GM18870 (cell line): ENCODE results near the gene DAB2IP.

Experiments used
- ATAC-seq: cut with Tn5 transposase; IDR thresholded peaks from one replicate; pipeline ENCODE4 v1.9.1; 2021; ENCODE audit warnings: moderate library complexity; ENCODE audit not compliant: unreplicated experiment

DAB2IP gene

DNA sequence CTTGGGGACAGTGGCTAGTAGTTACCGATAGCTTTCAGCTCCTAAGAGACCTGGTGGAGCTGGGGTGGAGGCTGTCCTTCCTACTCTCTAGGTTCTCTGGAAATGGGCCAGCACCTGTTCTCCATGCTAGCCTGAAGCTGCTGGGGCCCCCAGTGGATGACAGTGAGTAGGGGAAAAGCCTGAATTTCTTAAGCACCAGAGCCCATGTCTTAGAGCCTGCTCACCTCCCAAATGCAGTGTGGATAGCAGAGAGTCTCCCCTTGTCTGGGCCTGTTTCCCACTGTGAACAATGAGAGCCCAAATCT is 105.8 kb downstream of the DAB2IP start:
- ATAC-seq = no peak

DNA sequence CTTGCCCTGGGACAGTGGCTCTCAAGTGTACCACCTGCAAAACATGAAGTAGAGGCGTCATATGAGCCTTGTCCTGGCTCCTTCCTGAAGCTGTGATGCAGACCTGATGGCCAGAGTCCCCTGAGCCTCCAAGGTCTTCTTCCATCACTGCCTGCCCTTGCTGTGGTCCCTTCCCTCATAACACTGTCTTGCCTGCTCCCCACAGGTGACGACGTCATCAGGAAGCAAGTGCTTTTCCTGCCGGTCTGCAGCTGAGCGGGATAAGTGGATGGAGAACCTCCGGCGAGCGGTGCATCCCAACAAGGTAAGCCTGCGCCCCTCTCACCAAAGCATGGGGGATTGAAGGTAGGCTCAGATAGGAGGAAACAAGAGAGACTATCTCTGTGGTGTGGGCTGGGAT is 107.3 kb downstream of the DAB2IP start:
- ATAC-seq = no peak

DNA sequence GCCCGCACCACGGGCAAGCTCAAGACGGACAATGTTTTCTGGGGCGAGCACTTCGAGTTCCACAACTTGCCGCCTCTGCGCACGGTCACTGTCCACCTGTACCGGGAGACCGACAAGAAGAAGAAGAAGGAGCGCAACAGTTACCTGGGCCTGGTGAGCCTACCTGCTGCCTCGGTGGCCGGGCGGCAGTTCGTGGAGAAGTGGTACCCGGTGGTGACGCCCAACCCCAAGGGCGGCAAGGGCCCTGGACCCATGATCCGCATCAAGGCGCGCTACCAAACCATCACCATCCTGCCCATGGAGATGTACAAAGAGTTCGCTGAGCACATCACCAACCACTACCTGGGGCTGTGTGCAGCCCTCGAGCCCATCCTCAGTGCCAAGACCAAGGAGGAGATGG is 108.6 kb downstream of the DAB2IP start:
- no peak for ATAC-seq

GRCh38 chr9:121760571-121760970 is 109.1 kb downstream of the DAB2IP start:
- ATAC-seq = no peak

GRCh38 chr9:121763131-121763530 is 111.7 kb downstream of the DAB2IP start:
- ATAC-seq = no peak

DNA sequence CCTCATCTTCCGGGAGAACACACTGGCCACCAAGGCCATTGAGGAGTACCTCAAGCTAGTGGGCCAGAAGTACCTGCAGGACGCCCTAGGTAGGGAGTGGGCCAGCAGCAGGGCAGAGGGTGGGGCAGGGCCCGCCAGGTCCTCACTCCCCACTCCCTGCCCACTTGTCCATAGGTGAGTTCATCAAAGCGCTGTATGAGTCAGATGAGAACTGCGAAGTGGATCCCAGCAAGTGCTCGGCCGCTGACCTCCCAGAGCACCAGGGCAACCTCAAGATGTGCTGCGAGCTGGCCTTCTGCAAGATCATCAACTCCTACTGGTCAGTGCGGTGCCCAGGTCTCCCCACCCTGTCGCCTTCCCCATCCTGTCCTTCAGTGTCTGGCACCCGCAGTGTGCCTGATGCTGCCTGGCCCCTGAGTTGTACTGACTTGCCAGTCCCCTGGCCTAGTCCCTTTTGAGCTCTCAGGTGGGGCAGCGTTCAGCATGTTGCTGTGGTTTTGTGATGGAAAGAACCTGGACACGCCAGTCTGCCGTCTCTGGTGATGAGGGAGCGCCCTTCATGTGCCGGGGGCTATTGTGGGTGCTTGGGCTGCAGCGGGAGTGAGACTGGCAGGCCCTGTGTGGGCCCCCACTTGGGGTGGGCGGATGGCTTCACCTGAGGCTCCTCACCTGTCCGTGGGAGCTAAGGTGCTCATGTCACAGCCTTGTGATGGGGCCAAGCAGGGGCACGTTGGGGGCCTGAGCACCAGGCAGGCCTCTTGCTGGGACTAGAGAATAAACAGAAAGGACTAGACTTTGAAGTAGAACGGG is 112.3 kb downstream of the DAB2IP start:
- ATAC-seq = no peak

DNA sequence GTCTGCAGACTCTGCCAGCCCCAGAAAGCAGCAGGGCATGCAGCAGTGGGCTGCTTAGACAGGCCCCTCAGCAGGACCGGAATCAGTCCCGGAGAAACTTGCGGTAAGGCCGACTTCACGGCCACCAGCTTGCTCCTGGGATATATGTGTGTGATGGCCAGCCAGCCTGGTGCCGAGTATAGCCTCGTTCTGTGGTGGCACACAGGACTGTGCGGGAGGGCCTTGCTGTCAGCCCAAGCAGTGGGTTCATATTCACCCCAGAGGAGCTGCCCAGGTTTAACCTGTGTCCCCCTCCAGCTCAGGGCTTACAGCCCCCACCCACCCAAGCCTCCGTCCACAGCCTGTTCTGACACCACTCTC is 112.9 kb downstream of the DAB2IP start:
- ATAC-seq = no peak

GRCh38 chr9:121765021-121765950 is 113.9 kb downstream of the DAB2IP start:
- ATAC-seq = no peak

DNA sequence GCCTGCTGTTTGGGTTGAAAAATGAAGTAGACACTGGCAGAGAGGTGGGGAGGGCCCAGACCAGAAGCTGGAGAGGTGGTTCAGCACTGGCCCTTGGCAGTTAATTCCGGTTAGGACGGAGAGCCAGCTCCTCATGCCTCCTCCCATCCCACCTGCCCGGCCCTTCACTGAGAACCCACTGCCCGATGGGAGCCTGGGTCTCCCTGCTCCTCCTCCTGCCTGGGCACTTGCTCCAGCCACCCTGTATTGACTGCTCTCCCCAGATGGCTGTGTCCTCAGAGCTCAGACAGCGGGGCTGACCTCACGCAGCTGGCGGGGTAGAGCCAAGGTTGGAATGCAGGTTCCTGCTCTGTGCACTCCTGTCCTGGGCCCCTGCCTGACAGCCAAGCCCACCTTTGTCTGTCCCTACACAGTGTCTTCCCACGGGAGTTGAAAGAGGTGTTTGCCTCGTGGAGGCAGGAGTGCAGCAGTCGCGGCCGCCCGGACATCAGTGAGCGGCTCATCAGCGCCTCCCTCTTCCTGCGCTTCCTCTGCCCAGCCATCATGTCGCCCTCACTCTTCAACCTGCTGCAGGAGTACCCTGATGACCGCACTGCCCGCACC is 114.7 kb downstream of the DAB2IP start:
- no peak for ATAC-seq

DNA sequence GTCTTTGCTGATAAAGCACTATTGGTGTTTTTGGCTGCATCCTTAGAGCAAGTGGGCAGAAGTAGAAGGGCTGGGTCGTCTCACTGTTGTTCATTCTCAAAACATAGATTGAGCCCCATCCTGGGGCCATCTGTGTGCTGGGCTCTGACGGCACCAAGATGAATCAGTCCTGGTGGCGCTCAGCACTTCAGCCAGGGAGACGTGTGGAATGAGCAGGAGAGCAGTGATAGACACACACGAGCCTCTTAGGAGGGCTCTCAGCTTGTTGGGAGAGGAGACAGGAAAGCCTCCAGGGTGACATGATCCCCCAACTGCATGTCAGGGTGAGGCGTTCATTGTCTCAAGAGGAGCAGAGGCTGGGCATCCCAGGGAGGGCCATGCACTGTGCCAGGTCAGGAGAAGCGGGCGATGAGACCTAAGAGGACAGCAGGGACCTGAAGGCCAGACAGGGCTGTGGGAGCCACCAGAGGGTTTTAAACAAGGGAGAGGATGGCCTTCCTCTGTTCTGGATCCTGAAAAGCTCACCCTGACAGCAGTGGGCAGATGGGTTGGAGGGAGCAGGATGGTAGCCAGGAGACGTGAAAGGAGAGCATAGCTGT is 115.8 kb downstream of the DAB2IP start:
- ATAC-seq = no peak

- ATAC-seq = no peak
Measured at GRCh38 chr9:121768416-121769015, 117.1 kb downstream of the DAB2IP start.

DNA sequence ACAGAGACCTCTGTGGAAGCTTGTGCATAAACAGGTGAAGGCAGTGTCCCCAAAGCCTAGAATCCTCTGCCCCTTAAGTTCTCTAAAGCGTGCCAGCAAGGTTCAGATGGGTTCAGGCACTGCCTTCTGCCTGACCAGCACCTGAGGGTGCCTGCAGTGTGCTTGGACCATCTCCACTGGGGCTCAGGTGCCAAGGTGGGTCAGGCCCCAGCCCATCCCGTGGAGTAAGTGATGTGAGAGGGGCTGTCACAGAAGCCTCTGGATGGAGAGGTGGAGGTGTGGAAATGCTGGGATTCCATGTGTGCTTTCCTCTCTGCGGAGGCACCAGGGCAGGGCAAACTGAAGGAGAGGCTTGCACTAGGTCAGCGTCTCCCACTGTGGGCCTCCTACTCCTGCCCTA is 118.5 kb downstream of the DAB2IP start:
- no peak for ATAC-seq

DNA sequence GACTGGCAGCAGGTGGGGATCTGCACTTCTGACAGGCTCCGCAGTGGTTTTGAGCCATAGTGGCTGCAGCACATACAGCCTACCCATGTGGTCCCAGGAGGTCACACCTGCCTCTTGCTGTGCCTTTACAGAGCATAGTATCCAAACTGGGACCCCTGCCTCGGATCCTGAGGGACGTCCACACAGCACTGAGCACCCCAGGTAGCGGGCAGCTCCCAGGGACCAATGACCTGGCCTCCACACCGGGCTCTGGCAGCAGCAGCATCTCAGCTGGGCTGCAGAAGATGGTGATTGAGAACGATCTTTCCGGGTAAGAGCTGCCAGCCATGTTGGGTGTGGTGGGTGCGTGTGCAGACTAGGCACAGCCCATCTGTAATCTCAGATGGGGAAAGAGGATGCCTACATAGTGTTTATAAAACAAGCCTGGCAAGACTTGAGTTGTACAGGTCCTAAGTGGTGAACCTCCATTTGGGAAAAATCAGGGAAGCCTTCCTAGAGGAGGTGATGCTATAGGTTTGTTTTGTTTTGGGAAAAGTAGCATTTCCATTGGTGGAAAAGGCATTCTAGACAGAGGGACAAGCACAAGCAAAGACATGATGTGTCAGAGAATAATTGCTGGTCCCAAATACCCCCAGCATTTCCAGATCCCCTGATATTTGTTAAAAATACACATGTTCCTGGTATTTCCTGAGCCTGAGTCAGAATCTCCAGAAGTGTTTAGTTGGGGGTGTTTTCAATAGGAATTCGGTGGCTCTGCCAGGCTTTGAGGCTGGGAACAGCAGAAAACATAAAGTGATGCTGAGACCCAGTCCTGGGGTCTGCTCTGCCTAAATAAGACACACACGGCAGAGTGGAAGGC is 119.2 kb downstream of the DAB2IP start:
- no peak for ATAC-seq

- ATAC-seq = no peak
Measured at GRCh38 chr9:121771418-121771817, 120.0 kb downstream of the DAB2IP start.

DNA sequence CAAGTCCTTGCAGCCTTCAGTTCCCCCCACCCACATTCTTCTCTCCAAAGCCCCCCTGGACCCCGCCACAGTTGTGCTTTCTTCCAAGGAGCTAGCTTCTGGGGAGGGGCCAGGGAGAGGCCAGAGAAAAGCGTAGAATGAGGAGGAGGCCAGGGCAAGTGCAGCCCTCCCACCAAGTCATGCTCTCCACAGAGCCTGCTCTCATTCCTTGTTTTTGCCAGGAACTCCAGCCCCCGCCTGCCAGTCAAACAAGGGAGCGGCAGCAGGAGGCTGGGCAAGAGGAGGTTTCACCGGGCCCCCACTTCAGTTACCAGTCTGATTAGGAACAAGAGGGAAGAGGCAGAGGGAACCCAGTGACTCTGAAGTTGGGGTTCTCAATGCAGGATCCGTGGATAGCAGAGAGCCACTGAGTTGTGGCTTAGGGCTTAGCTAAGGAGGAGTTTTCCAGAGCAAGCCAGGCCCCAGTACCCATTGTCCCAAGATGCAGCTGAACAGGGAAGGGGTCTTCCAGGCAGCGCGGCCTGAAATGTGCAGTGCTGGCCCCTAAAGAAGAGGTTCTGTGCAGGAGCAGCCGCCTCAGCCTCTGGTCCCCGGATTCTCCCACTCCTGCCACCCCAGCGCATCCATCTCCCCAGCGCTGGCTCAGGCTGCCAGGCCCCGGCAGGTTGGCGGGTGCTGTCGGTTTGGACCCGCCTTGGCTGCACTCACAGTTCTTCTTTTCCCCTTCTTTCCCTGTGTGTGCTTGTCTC is 120.6 kb downstream of the DAB2IP start:
- no peak for ATAC-seq

- no peak for ATAC-seq
Measured at GRCh38 chr9:121772600-121773285, 121.3 kb downstream of the DAB2IP start.

DNA sequence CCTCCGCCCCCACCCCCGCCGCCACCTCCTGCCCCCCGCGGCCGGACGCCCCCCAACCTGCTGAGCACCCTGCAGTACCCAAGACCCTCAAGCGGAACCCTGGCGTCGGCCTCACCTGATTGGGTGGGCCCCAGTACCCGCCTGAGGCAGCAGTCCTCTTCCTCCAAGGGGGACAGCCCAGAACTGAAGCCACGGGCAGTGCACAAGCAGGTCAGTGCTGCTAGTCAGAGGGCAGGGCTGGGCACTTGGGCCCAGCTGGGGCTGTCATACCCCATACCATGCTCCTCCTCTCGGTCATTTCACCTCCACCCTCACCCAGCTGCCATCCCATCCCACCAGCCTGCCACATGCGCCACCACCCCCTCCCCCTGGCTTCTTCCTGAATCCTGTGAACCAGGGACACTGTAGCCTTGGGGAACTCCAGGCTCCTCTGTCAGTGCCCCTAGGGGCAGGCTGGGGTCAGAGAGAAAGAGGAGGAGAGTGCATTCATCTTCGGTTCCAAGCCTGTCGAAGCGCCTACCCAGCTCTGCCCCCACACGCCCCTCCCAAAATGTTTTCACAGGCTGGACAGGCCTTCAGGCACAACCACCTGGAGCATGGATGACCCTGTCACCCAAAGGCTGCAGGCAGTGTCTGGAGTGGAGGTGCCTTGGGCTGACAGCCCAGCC is 122.0 kb downstream of the DAB2IP start:
- ATAC-seq = no peak

DNA sequence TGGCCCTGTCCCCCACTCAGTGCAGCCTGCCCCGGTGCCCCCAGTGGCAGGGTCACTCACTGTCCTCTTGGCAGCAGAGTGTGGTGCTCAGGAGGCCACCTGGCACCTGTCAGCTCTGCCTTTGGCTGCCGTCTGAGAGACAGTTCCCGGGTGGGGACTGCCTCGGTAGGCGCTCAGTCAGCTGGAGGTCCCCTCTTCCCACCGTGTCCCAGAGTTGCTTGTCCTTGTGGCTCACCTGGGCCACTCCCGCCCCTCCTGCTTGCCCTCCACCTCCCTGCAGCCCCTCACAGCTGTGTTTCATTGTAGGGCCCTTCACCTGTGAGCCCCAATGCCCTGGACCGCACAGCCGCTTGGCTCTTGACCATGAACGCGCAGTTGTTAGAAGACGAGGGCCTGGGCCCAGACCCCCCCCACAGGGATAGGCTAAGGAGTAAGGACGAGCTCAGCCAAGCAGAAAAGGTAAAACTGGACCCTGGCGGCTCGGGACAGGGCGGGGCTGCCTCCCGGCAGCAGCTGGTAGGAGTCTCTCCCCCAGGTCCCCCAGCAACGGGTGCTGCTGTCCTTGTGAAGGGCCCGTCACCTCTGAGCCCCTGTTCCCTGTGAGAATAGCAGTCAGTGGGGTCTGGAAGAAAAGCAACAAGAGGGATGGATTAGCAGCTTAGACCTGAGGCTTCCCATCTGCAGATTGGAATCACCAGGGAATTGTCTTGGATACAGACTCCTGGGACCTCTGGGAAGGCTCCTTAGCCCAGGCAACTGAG is 122.7 kb downstream of the DAB2IP start:
- no peak for ATAC-seq
